ENCODE results near the gene MUC5AC.

MUC5AC gene

DNA sequence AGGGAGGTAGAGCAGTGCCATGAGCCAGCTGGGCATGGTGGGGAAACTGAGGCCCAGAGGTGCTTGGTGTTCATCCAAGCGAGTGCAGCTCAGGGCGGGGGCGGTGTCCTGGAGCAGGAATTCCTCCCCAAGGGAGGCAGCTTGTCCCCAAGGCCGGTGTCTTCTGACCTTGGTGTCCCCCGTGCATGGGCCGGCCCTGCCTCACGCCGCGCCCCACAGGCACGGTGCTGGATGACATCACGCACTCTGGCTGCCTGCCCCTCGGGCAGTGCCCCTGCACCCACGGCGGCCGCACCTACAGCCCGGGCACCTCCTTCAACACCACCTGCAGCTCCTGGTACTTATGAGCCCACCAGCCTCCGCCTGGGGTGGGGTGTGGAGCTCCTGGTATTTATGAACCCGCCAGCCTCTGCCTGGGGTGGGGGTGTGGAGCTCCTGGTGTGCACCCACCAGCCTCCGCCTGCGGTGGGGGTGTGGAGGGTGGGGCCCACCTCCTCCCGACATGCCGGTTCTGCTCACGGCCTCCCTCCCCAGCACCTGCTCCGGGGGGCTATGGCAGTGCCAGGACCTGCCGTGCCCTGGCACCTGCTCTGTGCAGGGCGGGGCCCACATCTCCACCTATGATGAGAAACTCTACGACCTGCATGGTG, 71.8 kb downstream of the MUC5AC start:
- no peak for DNase-seq

DNA sequence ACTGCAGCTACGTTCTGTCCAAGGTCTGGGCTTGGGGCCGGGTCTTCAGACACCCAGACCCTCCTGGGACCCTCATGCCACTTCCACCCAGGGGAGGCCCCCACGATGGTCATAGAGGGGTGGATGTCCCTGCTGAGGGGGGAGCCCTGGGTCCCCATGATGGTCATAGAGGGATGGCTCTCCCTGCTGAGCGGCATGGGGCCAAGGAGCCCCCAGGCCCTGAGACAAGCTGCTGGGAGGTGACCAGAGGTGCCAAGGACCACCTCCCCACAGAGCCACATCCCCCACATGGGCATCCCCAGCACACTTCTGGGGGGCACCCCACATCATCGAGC, 72.3 kb downstream of the MUC5AC start:
- DNase-seq: no peak

DNA sequence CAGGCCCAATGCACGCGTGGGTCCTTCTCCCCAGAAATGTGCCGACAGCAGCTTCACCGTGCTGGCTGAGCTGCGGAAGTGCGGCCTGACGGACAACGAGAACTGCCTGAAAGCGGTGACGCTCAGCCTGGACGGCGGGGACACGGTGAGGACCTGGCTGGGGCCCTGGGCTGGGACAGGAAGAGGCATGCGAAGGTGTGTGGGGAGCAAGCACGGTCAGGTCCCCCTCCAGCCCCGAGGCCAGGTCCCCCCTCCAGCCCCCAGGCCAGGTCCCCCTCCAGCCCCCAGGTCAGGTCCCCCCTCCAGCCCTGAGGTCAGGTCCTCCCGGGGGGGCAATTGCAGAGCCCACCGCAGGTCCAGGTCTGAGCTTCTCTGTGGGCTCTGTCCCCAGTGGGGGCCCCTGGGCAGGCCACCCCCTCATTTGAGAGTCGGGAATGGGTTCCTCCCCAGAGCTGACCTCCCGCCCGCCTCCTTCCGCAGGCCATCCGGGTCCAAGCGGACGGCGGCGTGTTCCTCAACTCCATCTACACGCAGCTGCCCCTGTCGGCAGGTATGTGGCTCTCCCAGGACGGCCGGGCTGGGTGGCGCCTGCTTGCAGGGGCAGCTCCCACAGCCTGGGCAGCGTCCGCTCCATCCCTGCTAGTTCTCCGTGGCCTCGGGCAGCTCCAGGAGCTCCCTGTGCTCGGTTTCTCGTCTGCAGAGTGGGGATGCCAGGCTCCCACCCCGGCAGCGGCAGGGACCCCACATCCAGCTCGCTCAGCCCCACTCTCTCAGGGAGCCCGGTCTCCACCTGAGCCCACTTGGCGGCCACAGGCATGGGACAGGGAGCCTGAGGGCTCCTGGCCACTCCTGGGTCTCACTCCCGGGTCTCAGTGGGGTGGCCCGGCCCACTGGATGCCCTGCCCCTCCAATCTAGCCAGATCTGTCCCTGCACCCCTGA, 73.0 kb downstream of the MUC5AC start:
- no peak for DNase-seq

DNA sequence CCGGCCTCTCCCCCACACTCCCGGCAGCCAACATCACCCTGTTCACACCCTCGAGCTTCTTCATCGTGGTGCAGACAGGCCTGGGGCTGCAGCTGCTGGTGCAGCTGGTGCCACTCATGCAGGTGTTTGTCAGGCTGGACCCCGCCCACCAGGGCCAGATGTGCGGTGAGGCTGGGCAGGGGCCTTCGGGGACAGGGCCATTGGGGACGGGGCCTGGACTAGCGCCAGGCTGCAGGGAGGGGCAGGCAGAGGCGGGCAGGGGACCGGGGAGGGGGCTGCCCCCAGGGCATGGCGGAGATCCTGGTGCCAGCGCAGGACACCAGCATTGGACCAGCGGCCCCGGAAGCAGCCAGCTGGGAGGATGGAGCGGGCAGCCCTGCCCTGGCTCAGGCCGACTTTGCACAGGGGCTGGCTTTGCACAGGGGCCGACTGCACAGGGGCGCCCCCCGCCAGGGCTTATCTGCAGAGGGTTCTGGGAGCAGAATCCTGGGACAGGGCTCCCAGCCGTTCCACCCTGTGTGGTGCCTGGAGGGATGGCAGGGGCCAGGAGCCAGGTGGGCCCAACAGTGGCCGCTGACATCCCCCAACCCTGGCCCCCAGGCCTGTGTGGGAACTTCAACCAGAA, 73.8 kb downstream of the MUC5AC start:
- no peak for DNase-seq

DNA sequence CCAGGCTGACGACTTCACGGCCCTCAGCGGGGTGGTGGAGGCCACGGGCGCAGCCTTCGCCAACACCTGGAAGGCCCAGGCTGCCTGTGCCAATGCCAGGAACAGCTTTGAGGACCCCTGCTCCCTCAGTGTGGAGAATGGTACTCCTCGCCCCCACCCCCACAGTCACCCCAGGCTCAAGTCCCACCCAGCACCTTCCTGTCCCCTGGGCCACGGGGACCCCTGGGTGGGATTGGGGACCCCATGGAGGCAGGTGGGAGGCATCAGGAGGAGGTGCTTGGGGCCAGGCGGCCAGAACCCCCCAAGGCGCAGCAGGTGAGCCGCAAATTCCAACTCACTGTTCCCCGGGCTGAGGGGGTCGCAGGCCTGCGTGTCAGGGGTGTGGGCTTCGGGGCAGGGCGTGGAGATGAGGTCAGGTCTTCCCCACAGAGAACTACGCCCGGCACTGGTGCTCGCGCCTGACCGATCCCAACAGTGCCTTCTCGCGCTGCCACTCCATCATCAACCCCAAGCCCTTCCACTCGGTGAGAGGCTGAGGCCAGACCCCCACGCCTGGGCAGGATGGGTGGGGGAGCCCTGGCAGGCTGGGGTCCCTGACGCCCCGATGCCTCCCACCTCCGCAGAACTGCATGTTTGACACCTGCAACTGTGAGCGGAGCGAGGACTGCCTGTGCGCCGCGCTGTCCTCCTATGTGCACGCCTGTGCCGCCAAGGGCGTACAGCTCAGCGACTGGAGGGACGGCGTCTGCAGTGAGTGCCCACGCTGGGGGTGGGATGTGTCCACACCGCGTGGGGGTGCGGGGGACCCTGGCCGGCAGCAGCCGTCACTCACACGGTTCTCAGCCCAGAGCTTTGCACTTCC, 74.5 kb downstream of the MUC5AC start:
- no peak for DNase-seq

DNA sequence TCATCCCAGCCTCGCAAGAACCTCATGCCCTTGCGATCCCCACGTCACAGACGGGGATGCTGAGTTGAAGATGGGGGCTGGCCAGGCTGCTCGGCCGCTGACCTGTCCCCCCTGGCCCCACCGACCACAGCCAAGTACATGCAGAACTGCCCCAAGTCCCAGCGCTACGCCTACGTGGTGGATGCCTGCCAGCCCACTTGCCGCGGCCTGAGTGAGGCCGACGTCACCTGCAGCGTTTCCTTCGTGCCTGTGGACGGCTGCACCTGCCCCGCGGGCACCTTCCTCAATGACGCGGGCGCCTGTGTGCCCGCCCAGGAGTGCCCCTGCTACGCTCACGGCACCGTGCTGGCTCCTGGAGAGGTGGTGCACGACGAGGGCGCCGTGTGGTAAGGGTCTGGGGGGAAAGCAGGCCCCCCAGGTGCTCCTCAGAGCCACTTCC, 75.1 kb downstream of the MUC5AC start:
- DNase-seq: no peak

DNA sequence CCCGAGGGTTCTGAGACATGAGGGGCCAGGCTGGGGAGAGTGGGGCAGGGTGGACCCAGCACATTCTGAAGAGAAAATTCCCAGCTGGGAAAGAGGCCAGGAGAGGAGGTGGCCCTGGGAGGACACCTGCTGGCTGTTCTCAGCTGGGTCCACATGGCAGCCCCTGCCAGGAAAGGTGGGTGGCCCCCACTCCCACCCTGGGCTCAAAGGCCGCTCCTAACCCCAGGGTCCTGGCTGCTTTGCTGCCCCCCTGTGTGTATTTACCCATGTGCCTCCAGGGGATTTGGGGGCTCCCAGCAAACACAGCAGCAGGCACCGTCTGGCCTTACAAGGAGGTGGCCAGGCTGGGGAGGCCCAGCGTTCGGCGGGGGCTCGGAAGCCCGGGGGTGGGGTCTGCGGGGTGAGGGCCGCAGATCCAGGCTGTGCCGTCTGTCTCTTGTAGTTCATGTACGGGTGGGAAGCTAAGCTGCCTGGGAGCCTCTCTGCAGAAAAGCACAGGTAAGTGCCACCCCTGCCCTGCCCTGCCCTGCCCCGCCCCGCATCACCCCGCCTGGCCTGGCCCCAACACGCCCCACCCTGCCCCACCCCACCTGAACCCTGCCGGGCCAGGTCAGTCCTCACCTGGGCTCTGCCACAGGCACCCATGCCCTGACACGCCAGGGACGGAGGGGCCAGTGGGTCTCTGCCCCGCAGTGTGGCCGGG, 75.7 kb downstream of the MUC5AC start:
- DNase-seq: no peak

DNA sequence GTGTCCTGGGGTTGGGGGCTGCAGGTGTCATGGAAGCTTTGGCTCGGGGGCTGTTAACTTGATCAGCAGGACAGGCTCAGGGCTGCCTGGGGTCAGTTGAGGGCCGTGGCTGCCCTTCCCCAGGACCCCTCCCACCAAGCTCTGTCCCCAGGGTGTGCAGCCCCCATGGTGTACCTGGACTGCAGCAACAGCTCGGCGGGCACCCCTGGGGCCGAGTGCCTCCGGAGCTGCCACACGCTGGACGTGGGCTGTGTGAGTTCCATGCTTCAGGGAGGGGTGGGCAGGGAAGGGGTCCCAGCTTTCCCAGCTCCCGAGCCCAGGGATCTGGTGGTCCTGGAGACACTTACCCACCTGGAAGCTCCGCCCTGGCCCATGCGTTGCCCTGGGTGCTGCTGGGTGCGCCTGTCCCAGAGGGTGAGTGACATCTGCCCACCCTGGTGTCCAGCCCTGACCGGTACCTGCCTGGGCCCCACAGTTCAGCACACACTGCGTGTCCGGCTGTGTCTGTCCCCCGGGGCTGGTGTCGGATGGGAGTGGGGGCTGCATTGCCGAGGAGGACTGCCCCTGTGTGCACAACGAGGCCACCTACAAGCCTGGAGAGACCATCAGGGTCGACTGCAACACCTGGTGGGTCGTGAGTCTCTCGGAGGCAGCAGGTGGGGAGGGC, 76.4 kb downstream of the MUC5AC start:
- no peak for DNase-seq

DNA sequence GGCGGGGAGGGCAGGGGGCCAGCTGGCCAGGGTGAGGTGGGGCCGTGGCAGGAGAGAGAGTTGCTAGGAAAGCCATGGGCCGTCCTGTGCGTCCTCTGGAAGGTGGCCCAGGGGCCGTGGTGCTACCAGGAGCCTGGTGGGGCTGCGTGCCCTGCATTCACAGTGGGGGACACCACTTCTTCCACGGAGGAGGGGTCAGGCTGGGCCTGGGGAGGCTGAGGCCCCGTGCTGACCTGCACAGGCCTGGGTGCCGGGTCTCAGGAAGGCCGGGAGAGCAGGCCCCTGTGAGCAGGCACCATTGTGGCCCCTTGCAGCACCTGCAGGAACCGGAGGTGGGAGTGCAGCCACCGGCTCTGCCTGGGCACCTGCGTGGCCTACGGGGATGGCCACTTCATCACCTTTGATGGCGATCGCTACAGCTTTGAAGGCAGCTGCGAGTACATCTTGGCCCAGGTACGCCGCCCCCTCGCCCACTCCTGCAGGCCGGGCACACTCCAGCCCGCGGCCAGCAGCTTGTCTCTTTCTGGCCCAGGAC, 77.1 kb downstream of the MUC5AC start:
- DNase-seq: no peak

DNA sequence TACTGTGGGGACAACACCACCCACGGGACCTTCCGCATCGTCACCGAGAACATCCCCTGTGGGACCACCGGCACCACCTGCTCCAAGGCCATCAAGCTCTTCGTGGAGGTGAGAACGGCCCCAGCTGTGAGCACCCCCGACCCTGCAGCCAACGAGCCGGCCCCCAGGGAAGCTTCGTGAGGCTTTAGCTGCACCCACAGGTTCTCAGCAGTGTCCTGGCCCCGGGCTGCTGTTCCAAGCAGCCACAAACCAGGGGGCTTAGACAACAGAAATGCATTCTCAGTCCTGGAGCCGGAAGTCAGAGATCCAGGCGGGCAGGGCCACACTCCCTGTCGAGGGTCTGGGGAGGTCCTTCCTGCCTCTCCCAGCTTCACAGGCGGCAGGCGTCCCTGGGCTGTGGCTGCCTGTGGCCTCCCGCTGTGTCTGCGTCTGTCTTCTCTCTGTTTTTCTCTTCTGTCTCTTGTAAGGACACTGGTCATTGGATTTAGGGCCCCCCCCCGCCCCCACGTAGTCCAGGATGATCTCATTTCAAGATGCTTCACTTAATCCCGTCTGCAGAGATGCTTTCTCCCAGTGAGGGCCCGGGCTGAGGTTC, 77.7 kb downstream of the MUC5AC start:
- DNase-seq: no peak

DNA sequence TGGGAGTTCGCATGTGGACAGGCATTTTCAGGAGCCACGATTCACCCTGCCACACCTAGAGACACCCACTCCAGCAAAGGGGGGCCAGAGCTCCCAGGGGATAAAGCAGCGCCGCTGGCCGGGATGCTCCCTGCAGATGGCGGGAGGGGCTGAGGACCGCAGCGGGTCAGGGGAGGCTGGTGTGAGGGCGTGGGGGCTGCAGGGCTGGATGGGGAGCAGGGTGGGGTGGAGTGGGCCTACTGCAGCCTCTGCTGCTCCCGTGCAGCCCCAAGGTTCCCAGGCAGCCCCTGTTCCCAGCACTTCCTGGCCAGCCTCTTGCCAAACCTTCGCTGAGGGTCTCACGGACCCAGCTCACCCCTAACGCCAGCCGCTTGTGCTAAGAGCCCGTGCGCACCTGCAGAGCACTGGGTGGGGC, 78.2 kb downstream of the MUC5AC start:
- DNase-seq: no peak

DNA sequence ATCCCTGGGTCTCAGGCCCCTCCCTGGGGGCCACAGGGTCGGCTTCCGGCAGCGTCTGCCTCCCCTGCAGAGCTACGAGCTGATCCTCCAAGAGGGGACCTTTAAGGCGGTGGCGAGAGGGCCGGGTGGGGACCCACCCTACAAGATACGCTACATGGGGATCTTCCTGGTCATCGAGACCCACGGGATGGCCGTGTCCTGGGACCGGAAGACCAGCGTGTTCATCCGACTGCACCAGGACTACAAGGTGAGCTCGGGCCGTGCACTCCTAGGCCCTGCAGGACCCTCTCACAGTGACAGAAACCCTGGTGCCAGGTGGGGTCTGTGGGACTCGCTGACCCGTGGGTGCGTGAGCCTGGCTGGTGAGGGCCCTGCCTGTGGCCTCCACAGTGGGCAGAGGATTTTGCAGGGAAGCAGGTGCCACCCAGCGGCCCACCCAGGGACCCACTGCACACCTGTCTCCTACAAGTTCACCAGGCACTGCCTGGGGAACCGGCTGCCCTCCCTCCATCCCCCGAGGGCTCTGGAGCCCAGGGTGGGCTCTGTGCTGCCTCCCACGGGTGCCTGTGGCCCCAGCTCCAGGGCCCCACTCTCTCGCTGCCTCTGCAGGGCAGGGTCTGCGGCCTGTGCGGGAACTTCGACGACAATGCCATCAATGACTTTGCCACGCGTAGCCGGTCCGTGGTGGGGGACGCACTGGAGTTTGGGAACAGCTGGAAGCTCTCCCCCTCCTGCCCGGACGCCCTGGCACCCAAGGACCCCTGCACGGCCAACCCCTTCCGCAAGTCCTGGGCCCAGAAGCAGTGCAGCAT, 78.8 kb downstream of the MUC5AC start:
- no peak for DNase-seq

DNA sequence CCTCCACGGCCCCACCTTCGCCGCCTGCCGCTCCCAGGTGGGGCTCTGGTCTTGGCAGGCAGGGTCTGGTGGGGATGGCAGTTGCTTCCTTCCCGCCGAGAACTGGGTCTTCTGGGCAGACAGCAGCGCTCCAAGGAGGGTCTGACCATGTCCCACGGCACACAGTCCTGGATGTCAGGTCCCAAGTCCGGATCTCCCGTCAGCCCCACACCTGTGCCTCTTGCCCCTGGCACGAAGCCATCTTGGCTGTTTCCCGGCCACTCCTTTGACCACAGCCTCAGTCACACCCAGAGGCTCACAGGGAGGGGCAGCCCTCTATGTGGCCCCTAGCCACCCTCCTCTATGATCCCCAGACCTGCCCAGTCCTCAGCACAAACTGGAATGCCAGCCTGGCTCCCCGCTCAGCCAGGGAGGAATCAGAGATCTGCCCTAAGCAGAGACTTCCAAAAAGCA, 79.4 kb downstream of the MUC5AC start:
- DNase-seq: no peak

DNA sequence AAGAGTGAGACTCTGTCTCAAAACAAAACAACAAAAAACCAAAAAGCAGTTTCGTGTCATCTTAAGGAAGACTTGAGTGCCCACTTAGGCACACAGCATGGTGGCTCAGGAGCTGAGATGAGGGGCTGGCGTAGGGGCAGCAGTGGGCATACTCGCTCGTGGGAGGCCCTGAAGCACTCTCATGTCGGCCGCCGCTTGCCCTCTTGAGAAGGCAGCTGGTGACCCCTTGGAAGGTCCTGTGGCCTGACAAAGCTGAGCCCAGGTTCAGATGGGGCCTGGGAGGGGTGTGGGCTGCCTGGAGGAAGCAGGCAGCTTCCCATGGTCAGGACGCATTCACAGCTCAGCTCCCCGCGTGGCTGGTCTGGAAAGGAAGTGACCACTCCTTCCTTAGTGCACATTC, 80.1 kb downstream of the MUC5AC start:
- no peak for DNase-seq

DNA sequence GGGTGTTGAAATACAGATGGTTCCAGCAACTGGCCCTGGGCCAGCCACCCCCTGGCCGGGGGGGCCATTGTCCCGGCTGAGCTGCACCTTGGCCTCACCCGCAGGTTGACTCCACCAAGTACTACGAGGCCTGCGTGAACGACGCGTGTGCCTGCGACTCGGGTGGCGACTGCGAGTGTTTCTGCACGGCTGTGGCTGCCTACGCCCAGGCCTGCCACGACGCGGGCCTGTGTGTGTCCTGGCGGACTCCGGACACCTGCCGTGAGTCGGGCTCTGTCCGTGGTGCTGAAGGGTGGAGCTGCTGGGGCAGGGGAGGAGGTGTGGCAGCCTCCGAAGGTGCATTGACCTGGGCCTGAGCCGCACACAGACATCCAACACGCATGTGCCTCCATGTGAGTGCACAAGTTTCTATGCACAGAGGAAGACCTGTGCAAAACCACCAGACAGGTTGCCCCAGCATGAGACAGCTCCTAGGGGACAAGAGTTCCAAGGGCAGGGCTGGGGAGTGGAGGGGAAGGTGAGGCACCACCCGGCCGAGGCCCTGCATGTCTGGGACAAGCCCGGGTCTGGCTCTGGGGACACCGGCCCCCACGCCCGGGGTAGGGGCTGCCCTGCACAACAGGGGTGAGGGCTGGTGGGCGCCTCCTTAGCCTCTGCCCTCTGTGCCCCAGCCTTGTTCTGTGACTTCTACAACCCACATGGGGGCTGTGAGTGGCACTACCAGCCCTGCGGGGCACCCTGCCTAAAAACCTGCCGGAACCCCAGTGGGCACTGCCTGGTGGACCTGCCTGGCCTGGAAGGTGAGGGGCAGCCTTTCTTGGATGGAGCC, 81.2 kb downstream of the MUC5AC start:
- no peak for DNase-seq

DNA sequence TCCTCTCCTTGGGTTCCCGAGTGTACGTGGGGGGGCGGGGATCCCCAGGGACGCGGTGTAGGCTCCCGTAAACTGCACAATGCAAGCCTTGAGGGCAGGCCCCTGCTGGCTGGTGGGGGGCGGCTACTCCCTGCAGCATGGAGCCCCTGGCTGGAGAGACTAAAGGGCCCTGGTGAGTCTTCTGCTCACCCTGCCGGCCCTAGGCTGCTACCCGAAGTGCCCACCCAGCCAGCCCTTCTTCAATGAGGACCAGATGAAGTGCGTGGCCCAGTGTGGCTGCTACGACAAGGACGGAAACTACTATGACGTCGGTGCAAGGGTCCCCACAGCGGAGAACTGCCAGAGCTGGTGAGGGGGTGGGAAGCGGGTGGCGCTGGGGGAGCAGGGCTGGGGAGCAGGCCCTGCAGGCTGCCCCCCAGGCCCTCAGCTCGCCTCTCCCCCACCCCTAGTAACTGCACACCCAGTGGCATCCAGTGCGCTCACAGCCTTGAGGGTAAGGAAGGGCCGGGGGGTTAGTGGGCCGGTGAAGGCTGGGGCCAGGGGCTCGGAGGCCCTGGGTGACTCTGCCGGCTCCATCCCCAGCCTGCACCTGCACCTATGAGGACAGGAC, 81.9 kb downstream of the MUC5AC start:
- DNase-seq: no peak

DNA sequence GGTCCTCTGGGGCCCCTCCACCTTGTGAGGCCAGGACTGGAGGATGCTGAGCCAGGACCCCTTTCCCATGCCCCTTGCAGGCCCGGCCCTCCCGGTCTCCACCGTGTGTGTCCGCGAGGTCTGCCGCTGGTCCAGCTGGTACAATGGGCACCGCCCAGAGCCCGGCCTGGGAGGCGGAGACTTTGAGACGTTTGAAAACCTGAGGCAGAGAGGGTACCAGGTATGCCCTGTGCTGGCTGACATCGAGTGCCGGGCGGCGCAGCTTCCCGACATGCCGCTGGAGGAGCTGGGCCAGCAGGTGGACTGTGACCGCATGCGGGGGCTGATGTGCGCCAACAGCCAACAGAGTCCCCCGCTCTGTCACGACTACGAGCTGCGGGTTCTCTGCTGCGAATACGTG, 83.0 kb downstream of the MUC5AC start:
- no peak for DNase-seq

DNA sequence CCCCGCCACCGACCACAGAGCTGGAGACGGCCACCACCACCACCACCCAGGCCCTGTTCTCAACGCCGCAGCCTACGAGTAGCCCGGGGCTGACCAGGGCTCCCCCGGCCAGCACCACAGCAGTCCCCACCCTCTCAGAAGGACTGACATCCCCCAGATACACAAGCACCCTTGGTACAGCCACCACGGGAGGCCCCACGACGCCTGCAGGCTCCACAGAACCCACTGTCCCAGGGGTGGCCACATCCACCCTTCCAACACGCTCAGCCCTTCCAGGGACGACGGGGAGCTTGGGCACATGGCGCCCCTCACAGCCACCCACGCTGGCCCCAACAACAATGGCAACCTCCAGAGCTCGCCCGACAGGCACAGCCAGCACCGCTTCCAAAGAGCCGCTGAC, 84.0 kb downstream of the MUC5AC start:
- no peak for DNase-seq

DNA sequence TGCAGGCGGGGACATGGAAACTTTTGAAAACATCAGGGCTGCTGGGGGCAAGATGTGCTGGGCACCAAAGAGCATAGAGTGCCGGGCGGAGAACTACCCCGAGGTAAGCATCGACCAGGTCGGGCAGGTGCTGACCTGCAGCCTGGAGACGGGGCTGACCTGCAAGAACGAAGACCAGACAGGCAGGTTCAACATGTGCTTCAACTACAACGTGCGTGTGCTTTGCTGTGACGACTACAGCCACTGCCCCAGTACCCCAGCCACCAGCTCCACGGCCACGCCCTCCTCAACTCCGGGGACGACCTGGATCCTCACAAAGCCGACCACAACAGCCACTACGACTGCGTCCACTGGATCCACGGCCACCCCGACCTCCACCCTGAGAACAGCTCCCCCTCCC, 84.5 kb downstream of the MUC5AC start:
- no peak for DNase-seq
